GM12872 (cell line): ENCODE data around the gene ADGRA3.

Experiments used
- TF ChIP-seq, protein P1 (sequence below): IDR thresholded peaks from 3 replicates; pipeline ENCODE4 v1.5.1; 2011; ENCODE audit warnings: low read depth, mild to moderate bottlenecking, low read length, moderate library complexity; ENCODE audit not compliant: insufficient read depth

Gene ADGRA3

DNA sequence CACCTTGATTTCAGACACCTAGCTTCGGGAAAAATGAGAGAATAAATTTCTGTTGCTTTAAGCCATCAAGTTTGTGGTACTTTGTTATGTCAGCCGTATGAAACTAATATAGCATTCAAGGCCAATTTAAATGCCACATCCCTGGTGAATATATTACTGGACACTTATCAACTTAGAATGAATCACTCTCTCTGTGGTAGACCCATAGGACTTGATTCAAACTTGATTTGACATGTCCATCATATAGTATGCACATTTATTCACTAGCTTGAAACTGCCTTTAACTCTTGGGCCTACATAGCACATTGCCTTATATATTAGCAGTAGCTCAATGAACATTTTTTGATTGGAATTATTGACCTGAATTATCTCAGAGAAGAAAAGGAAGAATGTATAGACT, 172.3 kb downstream of the ADGRA3 start:
- TF ChIP-seq, protein P1, sequence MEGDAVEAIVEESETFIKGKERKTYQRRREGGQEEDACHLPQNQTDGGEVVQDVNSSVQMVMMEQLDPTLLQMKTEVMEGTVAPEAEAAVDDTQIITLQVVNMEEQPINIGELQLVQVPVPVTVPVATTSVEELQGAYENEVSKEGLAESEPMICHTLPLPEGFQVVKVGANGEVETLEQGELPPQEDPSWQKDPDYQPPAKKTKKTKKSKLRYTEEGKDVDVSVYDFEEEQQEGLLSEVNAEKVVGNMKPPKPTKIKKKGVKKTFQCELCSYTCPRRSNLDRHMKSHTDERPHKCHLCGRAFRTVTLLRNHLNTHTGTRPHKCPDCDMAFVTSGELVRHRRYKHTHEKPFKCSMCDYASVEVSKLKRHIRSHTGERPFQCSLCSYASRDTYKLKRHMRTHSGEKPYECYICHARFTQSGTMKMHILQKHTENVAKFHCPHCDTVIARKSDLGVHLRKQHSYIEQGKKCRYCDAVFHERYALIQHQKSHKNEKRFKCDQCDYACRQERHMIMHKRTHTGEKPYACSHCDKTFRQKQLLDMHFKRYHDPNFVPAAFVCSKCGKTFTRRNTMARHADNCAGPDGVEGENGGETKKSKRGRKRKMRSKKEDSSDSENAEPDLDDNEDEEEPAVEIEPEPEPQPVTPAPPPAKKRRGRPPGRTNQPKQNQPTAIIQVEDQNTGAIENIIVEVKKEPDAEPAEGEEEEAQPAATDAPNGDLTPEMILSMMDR, result no peak

DNA sequence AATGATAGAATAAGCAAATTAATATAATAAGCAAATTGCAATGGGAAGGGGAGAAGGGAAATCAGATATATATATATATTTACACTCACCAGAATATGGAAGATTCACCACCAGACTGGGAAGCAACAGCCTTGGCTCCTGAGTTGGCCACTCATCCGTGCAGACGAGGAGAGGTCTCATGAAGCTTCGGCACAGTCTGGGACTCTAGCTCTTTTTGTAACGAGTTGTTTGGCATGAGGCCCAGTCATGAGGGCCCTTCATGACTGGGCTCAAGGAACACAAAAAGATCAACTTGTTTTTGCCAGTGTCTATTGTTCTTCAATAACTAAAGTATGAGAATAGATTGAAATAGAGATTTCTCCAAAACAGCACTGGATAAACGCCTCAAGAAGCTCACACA, 176.4 kb downstream of the ADGRA3 start:
- TF ChIP-seq, protein P1, result no peak

DNA sequence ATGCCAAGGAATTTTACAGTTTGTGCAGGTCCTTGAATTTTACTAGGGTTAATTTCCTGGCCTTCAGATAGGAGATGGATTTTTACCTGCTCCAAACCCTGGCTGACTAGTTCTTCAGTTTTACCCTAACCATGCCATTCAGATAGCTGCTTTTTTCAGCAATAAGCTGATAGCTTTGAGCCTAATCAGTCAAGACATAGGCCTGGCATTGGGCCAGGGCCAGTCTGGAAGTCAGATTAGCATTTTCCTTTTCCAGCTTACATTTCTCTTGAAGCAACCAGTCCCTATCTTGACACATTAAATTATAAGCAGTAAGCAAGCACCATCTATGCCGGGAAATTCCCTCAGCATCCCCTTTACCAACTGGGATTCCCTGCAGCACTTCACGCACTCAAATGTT, 177.1 kb downstream of the ADGRA3 start:
- TF ChIP-seq, protein P1, result no peak
